BJ (cell line): Measurements from ENCODE around the gene DYNLT4. TPM values are rescaled to one million over a fixed set of nuclear protein-coding genes. Genes with fewer than 3 reads are reported as not detected.
"Not testable (repeated sequence)": the region's sequence is repeated elsewhere in the genome, so short reads cannot be mapped to it uniquely, and the experiment has no call there.

Experiments used
- CTCF ChIA-PET: fragments of 350-600 bp; formaldehyde crosslinking; extraction: SDS; loops from one replicate; lab custom pipeline; 2021; ENCODE audit warnings: antibody characterized with exemption, inconsistent platforms; lab: Yijun Ruan, JAX
- POLR2A ChIA-PET: fragments of 300-600 bp; sonication (Branson Sonifier 250); formaldehyde crosslinking; extraction: SDS; loops from one replicate; lab custom pipeline; 2021; ENCODE audit warnings: antibody characterized with exemption; lab: Charles Lee
- DNase-seq: peaks from one replicate; pipeline ENCODE4 v3.0.0-alpha.2; 2011; ENCODE audit warnings: low read depth
- H3K27me3 ChIP-seq: 2 replicates; pipeline ENCODE4 v1.6.0; 2011; ENCODE audit warnings: low read length; ENCODE audit not compliant: control insufficient read depth, insufficient read depth
- H3K36me3 ChIP-seq: 2 replicates; pipeline ENCODE4 v1.5.1; 2011; ENCODE audit warnings: low read length; ENCODE audit not compliant: control insufficient read depth, insufficient read depth
- H3K4me3 ChIP-seq: 2 replicates; pipeline ENCODE4 v1.5.1; 2011; ENCODE audit warnings: low read depth, mild to moderate bottlenecking, control low read depth, low read length
- CTCF ChIP-seq: IDR thresholded peaks from 2 replicates; pipeline ENCODE4 v1.5.1; 2011; ENCODE audit warnings: low read depth, mild to moderate bottlenecking, control low read depth, inconsistent platforms, low read length, moderate library complexity; ENCODE audit not compliant: insufficient read depth
- polyA plus RNA-seq: library from polyadenylated mRNA; depleted of rRNA; stranded (reverse); fragments of >200 nt; gene quantifications from 2 replicates; pipeline ENCODE4 v1.2.3, GENCODE V29; 2011

DYNLT4 gene
- polyA plus RNA-seq, 1 experiment = 0.26 TPM

- peak; percentile 85 for DNase-seq
- no peaks in the 10 kb centered on the region for H3K27me3 ChIP-seq
- ChIA-PET CTCF (interaction anchor here (0.7 to 1.9 kb wide), 20 partner anchors 9 to 319 kb away, joined by 3 to 15 read pairs (median 3); partner anchors contain the start of genes BEST4, BTBD19, RNU5D-1 and RPS8), POLR2A (interaction anchor here (0.5 to 1.5 kb wide), 9 partner anchors 9 to 477 kb away, joined by 3 to 12 read pairs (median 4); partner anchors contain the start of genes RPS8 and UROD)
- H3K36me3 ChIP-seq = peaks cover 26% of the 10 kb centered on the region
- peak within 1 kb of the TSS; percentile 77 for H3K4me3 ChIP-seq
- TF ChIP-seq CTCF = peak; percentile 99
Observed at GRCh38 chr1:44799770-44800584, 7.2 kb downstream of the DYNLT4 start, which contains the start of gene PLK3. TSS of gene PLK3 (plus strand) at chr1:44800377. CDS start at chr1:44800464, 87 bp downstream.

- POLR2A ChIA-PET = no interaction called here
- no peaks in the 10 kb centered on the region for H3K27me3 ChIP-seq
- H3K36me3 ChIP-seq = peaks cover 17% of the 10 kb centered on the region
- H3K4me3 ChIP-seq = no peak overlapping the region
- no peak for DNase-seq
- no peak for TF ChIP-seq CTCF
- CTCF ChIA-PET = interaction anchor here (0.8 to 2.1 kb wide), 9 partner anchors 8 to 216 kb away, joined by 3 to 9 read pairs (median 5); partner anchors contain the start of genes BTBD19 and UROD
Observed at GRCh38 chr1:44798481-44799365, 8.4 kb downstream of the DYNLT4 start.

DNA sequence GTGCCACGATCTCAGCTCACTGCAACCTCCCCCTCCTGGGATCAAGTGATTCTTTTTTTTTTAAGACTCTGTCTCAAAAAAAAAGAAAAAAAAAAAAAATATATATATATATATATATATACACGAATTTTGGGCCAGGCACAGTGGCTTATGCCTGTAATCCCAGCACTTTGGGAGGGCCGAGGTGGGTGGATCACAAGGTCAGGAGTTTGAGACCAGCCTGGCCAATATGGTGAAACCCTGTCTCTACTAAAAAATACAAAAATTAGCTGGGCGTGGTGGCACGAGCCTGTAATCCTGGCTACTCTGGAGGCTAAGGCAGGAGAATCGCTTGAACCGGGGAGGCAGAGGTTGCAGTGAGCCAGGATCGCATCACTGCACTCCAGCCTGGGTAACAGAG lies 9.3 kb downstream of the DYNLT4 start:
- DNase-seq, POLR2A ChIA-PET, H3K27me3 ChIP-seq, H3K36me3 ChIP-seq, H3K4me3 ChIP-seq: not testable (repeated sequence)
- CTCF ChIA-PET = interaction anchor here (0.8 to 2.2 kb wide), 7 partner anchors 9 to 217 kb away, joined by 3 to 7 read pairs (median 5); partner anchors contain the start of genes BTBD19 and UROD

DNA sequence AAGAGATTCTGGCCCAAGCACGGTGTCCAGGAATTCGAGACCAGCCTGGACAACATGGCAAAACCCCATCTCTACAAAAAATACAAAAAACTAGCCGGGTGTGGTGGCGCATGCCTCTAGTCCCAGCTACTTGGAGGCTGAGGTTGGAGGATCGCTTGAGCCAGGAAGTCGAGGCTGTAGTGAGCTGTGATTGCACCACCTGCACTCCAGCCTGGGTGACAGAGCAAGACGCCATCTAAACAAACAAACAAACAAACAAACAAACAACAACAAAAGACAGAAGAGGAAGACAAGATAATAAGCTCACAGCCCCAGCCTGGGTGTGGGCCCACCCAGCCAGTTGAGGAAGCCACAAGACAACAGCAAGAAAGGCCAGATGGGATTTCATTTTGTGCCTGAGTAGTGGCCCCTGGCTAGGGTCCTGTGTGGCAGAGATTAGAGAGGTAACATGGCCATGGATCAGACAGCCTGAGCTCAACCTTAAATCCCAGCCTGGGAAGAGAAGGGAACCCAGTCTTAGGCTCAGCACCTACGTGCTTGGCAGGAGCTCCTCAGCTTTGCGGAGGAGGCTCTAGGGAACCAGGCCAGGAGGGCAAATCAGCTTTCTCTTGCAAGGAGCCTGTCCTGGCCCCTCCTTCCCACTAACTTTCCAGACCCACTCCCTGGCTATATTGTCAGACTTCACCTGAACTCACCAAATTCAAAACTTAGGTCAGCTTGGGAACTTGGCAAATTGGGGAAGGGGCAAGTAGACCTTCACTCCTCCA lies 14.2 kb downstream of the DYNLT4 start:
- POLR2A ChIA-PET = interaction anchor here (0.6 kb wide), 1 partner anchor 10 kb away, joined by 6 read pairs; no protein-coding TSS in a partner anchor

More for the DNA sequence above, 14.2 kb downstream of the DYNLT4 start:
- Histone ChIP-seq H3K27me3 (peaks cover 1% of the 10 kb centered on the region; the same call in 1 of the 2 replicates), H3K4me3 (no peak overlapping the region), H3K36me3 (no peaks in the 10 kb centered on the region)
- no peak for DNase-seq
- CTCF ChIA-PET = interaction anchor here (0.7 to 4.3 kb wide), 18 partner anchors 9 to 509 kb away, joined by 3 to 21 read pairs (median 4); partner anchors contain the start of genes BTBD19, DYNLT4, EIF2B3 and HECTD3
- no peak for TF ChIP-seq CTCF
